Progenitor cell of endocrine pancreas (in vitro differentiated cells): ENCODE measurements around the gene RRP12. TPM values are rescaled to one million over a fixed set of nuclear protein-coding genes. Genes with fewer than 3 reads are reported as not detected.

ENCODE experiments used
- DNase-seq: peaks from one replicate; pipeline ENCODE4 v3.0.0; 2021; ENCODE audit warnings: low spot score; ENCODE audit not compliant: unreplicated experiment
- H3K27ac Mint-ChIP-seq: 2 replicates; pipeline ENCODE4 v1.8.0; 2021; ENCODE audit warnings: mild to moderate bottlenecking, moderate library complexity, mixed read lengths
- H3K27me3 Mint-ChIP-seq: 2 replicates; pipeline ENCODE4 v1.8.0; 2021; ENCODE audit warnings: mixed read lengths
- H3K36me3 Mint-ChIP-seq: 2 replicates; pipeline ENCODE4 v1.8.0; 2022; ENCODE audit warnings: mixed read lengths; ENCODE audit not compliant: insufficient read depth
- H3K4me1 Mint-ChIP-seq: 2 replicates; pipeline ENCODE4 v1.8.0; 2021; ENCODE audit warnings: low read depth, mixed read lengths
- H3K4me3 Mint-ChIP-seq: 2 replicates; pipeline ENCODE4 v1.8.0; 2021; ENCODE audit warnings: low read depth, mild to moderate bottlenecking, moderate library complexity, mixed read lengths
- H3K9me3 Mint-ChIP-seq: 2 replicates; pipeline ENCODE4 v1.8.0; 2021; ENCODE audit warnings: low read depth, mixed read lengths
- total RNA-seq: library from RNA; stranded (reverse); gene quantifications from 2 replicates; pipeline ENCODE4 v1.2.1, GENCODE V29; 2021
- TF ChIP-seq, protein P1 (sequence below): fragments of 200-600 bp; sonication (generic); IDR thresholded peaks from one replicate; pipeline ENCODE4 v1.5.0; 2021; ENCODE audit warnings: antibody characterized with exemption, mild to moderate bottlenecking; ENCODE audit not compliant: unreplicated experiment

Gene RRP12
- total RNA-seq, 1 donor from 2014 or later = 33.5 TPM

GRCh38 chr10:97332591-97333350 is 68.4 kb downstream of the RRP12 start:
- DNase-seq = no peak
- peaks cover 62% of the 10 kb centered on the region for H3K4me1 Mint-ChIP-seq
- H3K9me3 Mint-ChIP-seq = no peaks in the 10 kb centered on the region
- H3K4me3 Mint-ChIP-seq = peak overlapping the region; percentile 86
- TF ChIP-seq, protein P1, sequence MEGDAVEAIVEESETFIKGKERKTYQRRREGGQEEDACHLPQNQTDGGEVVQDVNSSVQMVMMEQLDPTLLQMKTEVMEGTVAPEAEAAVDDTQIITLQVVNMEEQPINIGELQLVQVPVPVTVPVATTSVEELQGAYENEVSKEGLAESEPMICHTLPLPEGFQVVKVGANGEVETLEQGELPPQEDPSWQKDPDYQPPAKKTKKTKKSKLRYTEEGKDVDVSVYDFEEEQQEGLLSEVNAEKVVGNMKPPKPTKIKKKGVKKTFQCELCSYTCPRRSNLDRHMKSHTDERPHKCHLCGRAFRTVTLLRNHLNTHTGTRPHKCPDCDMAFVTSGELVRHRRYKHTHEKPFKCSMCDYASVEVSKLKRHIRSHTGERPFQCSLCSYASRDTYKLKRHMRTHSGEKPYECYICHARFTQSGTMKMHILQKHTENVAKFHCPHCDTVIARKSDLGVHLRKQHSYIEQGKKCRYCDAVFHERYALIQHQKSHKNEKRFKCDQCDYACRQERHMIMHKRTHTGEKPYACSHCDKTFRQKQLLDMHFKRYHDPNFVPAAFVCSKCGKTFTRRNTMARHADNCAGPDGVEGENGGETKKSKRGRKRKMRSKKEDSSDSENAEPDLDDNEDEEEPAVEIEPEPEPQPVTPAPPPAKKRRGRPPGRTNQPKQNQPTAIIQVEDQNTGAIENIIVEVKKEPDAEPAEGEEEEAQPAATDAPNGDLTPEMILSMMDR = peak; percentile 13
- H3K27me3 Mint-ChIP-seq = no peaks in the 10 kb centered on the region
- H3K36me3 Mint-ChIP-seq = peaks cover 6% of the 10 kb centered on the region
- peak overlapping the region; percentile 96 for H3K27ac Mint-ChIP-seq

DNA sequence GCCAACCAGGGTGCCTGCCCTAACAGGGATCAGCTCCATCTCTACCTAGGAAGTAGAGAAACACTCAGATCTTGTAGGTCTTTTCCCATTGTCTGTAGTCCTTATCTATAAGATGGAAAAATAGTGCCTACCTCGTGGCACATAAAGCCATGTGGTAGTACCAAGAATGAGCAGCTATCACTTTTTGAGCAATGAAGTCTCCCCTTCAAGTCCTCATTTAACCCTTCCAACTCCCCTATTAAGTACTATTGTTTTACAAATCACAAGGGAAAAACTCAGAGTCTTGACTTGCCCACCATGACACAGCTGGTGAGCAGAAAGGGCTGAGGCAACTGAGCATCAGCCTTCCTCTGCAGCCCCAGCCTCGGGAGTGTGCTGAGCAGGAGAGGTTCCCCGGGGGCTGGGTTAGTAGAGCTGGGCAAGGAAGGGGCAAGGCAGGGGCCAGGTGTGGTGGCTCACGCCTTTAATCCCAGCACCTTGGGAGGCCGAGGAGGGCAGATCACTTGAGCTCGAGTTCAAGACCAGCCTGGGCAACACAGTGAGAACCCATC is 69.9 kb downstream of the RRP12 start:
- Mint-ChIP-seq H3K27me3 (no peaks in the 10 kb centered on the region), H3K27ac (peak overlapping the region; percentile 80), H3K4me1 (peaks cover 59% of the 10 kb centered on the region), H3K36me3 (peaks cover 6% of the 10 kb centered on the region), H3K4me3 (peak overlapping the region; percentile 86), H3K9me3 (no peaks in the 10 kb centered on the region)
- DNase-seq = no peak
- TF ChIP-seq, protein P1 = no peak

- TF ChIP-seq, protein P1 = no peak
- Mint-ChIP-seq H3K27ac (peak overlapping the region; percentile 96), H3K9me3 (no peaks in the 10 kb centered on the region), H3K36me3 (peaks cover 6% of the 10 kb centered on the region), H3K27me3 (no peaks in the 10 kb centered on the region), H3K4me1 (peaks cover 65% of the 10 kb centered on the region), H3K4me3 (peak overlapping the region; percentile 44)
- no peak for DNase-seq
Observed at GRCh38 chr10:97329766-97330165, 71.4 kb downstream of the RRP12 start.

- DNase-seq = no peak
- H3K36me3 Mint-ChIP-seq = peaks cover 6% of the 10 kb centered on the region
- peak overlapping the region; percentile 4 for H3K4me3 Mint-ChIP-seq
- H3K9me3 Mint-ChIP-seq = no peaks in the 10 kb centered on the region
- peaks cover 65% of the 10 kb centered on the region for H3K4me1 Mint-ChIP-seq
- H3K27me3 Mint-ChIP-seq = no peaks in the 10 kb centered on the region
- H3K27ac Mint-ChIP-seq = peak overlapping the region; percentile 96
- TF ChIP-seq, protein P1 = no peak
Observed at GRCh38 chr10:97328646-97329453, 72.3 kb downstream of the RRP12 start.
